DOHH2 (cell line): ENCODE measurements around the gene ZNF582.
"Not testable (repeated sequence)": the region's sequence is repeated elsewhere in the genome, so short reads cannot be mapped to it uniquely, and the experiment has no call there.

Experiments
- EZH2phosphoT487 ChIP-seq: fragments of 200-600 bp; sonication (generic); IDR thresholded peaks from 2 replicates; pipeline ENCODE4 v1.6.1; 2017; ENCODE audit warnings: borderline replicate concordance, mild to moderate bottlenecking, antibody characterized with exemption, low read length, moderate library complexity, mixed read lengths
- TF ChIP-seq, protein P1 (sequence below): fragments of 200-600 bp; sonication (generic); IDR thresholded peaks from one replicate; pipeline ENCODE4 v1.5.1; 2014; ENCODE audit warnings: antibody characterized with exemption, mild to moderate bottlenecking, low read depth, low read length; ENCODE audit not compliant: poor library complexity, severe bottlenecking

- TF ChIP-seq, protein P1, sequence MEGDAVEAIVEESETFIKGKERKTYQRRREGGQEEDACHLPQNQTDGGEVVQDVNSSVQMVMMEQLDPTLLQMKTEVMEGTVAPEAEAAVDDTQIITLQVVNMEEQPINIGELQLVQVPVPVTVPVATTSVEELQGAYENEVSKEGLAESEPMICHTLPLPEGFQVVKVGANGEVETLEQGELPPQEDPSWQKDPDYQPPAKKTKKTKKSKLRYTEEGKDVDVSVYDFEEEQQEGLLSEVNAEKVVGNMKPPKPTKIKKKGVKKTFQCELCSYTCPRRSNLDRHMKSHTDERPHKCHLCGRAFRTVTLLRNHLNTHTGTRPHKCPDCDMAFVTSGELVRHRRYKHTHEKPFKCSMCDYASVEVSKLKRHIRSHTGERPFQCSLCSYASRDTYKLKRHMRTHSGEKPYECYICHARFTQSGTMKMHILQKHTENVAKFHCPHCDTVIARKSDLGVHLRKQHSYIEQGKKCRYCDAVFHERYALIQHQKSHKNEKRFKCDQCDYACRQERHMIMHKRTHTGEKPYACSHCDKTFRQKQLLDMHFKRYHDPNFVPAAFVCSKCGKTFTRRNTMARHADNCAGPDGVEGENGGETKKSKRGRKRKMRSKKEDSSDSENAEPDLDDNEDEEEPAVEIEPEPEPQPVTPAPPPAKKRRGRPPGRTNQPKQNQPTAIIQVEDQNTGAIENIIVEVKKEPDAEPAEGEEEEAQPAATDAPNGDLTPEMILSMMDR, result not testable (repeated sequence)
- TF ChIP-seq EZH2phosphoT487, result not testable (repeated sequence)
Measured at GRCh38 chr19:56335371-56335770, 58.0 kb downstream of the ZNF582 start.
